Stomach (tissue), 4 donors: ENCODE measurements around the gene CDC42SE1.
A peak's percentile ranks its signal among the peaks of the same experiment; 100 is the strongest.

Experiments
- EP300 ChIP-seq: sonication (generic); formaldehyde crosslinking; IDR thresholded peaks from one replicate; pipeline ENCODE4 v1.6.1; 2017; ENCODE audit warnings: antibody characterized with exemption
- POLR2A ChIP-seq, 4 donors: fragments of 450-650 bp; IDR thresholded peaks; one replicate each; pipeline ENCODE4 v1.6.1; 2016; ENCODE audit warnings: antibody characterized with exemption in 4 of 4, control low read depth in 2 of 4, mild to moderate bottlenecking in 1 of 4, moderate library complexity in 1 of 4
- POLR2AphosphoS5 ChIP-seq, 3 donors: sonication (generic); formaldehyde crosslinking; IDR thresholded peaks; one replicate each; pipeline ENCODE4 v1.6.1; 2016; ENCODE audit warnings: antibody characterized with exemption in 3 of 3
- TF ChIP-seq, protein P1 (sequence below), 7 experiments: fragments of 450-650 bp in 4 of 7; fragments of 200-600 bp in 3 of 7; sonication (generic) in 3 of 7; IDR thresholded peaks; one replicate each; pipeline ENCODE4 v1.5.1; 2016 to 2019; ENCODE audit warnings: antibody characterized with exemption in 7 of 7, control low read depth in 2 of 7, mild to moderate bottlenecking in 1 of 7

DNA sequence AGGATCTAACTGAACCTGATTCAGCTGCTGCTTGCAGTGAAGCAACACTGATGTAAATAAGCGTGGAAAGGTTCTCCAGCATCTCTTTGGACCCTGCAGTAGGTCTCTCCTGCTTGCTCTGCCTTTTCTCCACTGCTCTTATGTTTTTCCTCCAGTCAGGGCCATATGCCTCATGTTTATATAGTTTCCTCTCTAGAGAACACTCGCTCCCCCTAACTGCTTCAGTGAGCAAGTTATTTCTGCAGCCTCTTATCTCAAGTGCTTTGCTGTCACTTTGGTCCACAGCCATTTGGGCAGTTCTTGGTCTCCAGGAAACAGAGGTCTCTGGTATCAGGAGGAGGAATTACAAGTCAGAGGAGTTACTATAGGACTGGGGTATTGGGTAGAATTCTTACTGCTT is 45.9 kb downstream of the CDC42SE1 start:
- TF ChIP-seq, protein P1, sequence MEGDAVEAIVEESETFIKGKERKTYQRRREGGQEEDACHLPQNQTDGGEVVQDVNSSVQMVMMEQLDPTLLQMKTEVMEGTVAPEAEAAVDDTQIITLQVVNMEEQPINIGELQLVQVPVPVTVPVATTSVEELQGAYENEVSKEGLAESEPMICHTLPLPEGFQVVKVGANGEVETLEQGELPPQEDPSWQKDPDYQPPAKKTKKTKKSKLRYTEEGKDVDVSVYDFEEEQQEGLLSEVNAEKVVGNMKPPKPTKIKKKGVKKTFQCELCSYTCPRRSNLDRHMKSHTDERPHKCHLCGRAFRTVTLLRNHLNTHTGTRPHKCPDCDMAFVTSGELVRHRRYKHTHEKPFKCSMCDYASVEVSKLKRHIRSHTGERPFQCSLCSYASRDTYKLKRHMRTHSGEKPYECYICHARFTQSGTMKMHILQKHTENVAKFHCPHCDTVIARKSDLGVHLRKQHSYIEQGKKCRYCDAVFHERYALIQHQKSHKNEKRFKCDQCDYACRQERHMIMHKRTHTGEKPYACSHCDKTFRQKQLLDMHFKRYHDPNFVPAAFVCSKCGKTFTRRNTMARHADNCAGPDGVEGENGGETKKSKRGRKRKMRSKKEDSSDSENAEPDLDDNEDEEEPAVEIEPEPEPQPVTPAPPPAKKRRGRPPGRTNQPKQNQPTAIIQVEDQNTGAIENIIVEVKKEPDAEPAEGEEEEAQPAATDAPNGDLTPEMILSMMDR (IDR thresholded peaks at IDR 0.05) = peak in 1 of 7 experiments; percentile 26
- TF ChIP-seq POLR2A (IDR thresholded peaks at IDR 0.05) (no peak), POLR2AphosphoS5 (IDR thresholded peaks at IDR 0.05) (peak in 1 of 3 donors; percentile 35), EP300 (no peak)
